HL-60/S4 treated with retinoic acid at 250 ng/mL for 4 days and 3 days (cell line): ENCODE results near the gene TUT4.

Experiments used
- in situ Hi-C: fragments of 300-500 bp; cut with MboI; formaldehyde crosslinking; loops from 2 replicates; pipeline ENCODE4 v1.7.0; 2022; ENCODE audit warnings: low sequenced_read_pairs

TUT4 gene

GRCh38 chr1:52476943-52477342 is 75.9 kb downstream of the TUT4 start:
- in situ Hi-C loops, result no loop called here

DNA sequence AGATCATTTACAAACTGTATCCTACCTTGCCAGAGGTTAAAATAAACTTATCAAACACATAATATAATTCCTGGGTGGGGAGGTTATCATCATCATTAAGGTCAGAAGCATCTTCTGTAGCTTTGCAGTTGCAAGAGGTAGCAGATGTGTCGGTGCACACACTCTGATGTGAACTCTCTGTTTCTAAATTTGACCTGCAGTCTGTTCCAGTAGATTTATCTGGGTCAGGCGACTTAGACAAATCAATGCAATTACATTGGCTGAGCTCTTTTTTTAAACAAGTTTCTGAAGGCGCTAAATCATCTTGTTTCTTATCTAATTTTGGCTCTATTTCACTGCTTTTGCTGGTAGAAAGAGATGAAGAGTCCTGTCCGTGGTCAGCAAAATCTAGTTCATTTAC is 78.1 kb downstream of the TUT4 start:
- in situ Hi-C loops, result no loop called here

DNA sequence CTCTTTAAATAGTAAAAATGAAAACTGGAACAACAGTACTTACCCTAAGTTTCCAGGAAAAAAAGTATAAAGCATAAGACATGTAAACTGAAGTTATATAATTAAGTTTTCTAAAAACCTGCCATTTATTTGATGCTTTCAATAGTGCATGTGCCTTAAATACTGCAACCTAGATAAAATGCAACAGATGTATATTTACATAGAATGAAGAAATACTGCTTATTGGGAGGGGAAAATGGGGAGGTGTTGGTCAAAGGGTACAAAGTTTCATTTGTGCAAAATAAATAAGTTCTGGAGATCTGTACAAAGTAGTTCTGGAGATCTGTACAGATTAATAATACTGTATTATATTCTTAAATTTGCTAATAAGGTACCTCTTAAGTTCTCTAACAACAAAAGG is 79.9 kb downstream of the TUT4 start:
- in situ Hi-C loops, result no loop called here

DNA sequence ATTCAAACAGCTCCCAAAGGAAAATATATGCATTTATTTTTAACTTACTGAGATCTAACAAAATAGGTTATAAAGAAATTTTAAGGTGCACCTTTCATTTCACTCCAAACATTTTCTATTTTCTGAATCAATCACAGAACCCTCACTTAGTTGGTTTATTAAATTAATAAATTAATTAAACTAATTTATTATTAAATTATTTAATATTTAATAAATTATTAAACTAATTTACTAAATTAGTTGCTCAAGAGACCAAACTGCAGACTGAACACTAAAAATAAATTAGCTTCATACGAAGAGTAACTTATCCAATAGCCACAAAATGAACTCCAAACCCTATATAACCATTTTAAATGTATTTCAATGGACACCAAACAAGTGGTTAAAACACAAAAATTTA is 80.5 kb downstream of the TUT4 start:
- in situ Hi-C loops, result no loop called here

DNA sequence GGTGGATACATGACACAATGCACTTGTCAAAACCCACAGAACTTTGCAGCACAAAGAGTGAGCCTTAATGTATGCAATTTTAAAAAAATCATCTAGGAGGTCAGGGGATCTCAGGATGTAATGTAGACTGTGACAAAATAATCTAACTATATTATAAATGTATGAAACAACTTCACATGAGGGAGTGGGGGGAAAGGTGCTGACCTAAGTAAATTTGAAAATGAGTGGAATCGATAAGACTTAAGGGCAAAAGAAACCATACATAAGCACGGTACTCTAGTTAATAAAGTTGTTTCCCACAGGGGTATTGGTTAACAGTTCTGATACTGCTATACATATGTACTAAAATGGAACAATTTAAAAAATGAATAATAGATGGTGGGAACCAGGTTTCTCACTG is 83.8 kb downstream of the TUT4 start:
- in situ Hi-C loops, result no loop called here

GRCh38 chr1:52463891-52464290 is 89.0 kb downstream of the TUT4 start:
- in situ Hi-C loops, result no loop called here

GRCh38 chr1:52461821-52462220 is 91.1 kb downstream of the TUT4 start:
- in situ Hi-C loops, result no loop called here

DNA sequence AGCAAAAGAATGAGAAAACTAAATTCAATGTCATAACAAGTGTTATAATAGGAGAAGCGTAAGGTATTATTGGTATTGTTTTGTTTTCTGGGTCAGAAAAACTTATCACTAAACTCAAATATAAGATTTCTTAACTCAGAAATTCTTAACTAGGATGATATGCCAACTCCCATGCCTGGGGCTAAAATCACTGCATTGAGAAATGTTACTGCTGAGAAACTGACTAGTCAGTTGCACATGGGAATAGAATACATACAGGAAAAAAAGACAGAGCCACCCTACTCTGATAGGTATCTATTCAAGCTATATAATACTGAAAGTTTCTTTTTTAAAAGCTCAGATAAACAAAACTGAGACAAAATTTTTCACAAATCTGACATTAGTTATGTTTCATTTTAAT is 92.2 kb downstream of the TUT4 start:
- in situ Hi-C loops, result no loop called here

GRCh38 chr1:52455686-52456085 is 97.2 kb downstream of the TUT4 start:
- in situ Hi-C loops, result no loop called here

DNA sequence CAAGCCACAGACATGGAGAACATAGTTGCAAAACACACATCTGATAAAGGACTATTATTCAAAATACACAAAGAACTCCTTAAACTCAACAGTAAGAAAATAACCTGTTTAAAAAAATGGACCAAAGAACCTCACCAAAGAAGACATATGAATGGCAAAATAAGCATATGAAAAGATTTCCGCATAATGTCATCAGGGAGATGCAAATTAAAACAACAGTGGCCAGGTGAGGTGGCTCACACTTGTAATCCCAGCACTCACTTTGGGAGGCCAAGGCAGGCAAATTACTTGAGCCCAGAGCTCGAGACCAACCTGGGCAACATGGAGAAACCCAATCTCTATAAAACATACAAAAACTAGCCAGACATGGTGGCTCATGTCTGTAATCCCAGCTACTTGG is 98.1 kb downstream of the TUT4 start:
- in situ Hi-C loops, result no loop called here

GRCh38 chr1:52454127-52454526 is 98.8 kb downstream of the TUT4 start:
- in situ Hi-C loops, result no loop called here

DNA sequence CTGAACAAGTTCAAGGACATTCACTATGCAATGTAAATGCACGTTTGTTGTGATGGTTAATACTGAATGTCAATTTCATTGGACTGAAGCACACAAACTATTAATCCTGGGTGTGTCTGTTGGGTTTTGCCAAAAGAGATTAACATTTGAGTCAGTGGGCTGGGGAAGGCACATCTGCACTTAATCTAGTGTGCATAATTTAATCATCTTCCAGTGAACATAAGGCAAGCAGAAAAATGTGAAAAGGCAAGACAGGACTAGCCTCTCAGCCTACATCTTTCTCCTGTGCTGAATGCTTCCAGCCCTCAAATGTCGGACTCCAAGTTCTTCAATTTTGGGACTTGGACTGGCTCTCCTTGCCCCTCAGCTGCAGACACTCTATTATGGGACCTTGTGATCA is 108.4 kb downstream of the TUT4 start:
- in situ Hi-C loops, result no loop called here

GRCh38 chr1:52439976-52440375 is 112.9 kb downstream of the TUT4 start:
- in situ Hi-C loops, result no loop called here

GRCh38 chr1:52436817-52437216 is 116.1 kb downstream of the TUT4 start:
- in situ Hi-C loops, result no loop called here

DNA sequence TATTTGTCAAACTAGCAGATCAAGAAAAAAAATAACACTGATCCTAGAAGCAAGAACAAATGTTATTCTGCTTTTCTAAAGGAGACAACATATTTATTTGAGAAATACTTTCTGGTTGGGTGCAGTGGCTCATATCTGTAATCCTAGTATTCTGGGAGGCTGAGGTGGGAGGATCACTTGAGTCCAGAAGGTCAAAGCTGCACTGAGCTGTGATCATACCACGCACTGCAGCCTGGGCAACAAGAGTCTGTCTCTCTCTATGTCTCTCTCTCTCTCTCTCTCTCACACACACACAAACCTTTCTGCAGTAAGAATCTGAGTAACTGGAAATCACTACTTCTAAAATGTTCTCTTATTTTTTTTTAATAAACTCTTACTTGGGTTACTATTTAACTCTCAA is 117.2 kb downstream of the TUT4 start:
- in situ Hi-C loops, result no loop called here

GRCh38 chr1:52435211-52435610 is 117.7 kb downstream of the TUT4 start:
- in situ Hi-C loops, result no loop called here

DNA sequence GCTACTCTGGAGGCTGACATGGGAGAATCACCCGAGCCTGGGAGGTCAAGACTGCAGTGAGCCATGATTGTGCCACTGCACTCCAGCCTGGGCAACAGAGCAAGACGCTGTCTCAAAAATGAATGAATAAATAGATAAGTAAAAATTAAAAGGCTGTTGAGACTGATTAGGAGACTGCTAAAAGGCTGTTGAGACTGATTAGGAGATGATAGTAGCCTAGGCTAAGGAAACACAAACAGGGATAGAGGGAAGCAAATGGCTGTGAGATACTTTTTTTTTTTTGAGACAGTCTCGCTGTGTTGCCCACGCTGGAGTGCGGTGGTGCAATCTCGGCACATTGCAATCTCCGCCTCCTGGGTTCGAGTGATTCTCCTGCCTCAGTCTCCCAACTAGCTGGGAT is 120.1 kb downstream of the TUT4 start:
- in situ Hi-C loops, result no loop called here

DNA sequence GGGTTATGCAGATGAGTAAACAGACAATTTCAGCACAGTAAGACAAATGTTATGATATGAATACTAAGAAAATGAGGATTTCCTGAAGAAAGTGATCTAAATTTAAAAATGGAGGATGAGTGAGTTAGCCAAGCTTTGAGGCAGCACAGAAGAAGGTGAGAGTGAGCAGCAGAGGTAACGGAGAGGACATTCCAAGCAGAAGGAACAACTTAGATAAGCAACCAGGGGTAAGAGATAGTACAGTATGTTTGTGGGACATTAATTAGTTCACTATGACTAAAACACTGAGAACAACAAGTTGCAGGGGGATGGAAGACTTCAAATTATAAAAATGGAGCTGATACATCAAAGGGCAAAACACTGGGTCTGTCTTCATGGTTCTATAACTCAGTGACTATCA is 125.7 kb downstream of the TUT4 start:
- in situ Hi-C loops, result no loop called here

DNA sequence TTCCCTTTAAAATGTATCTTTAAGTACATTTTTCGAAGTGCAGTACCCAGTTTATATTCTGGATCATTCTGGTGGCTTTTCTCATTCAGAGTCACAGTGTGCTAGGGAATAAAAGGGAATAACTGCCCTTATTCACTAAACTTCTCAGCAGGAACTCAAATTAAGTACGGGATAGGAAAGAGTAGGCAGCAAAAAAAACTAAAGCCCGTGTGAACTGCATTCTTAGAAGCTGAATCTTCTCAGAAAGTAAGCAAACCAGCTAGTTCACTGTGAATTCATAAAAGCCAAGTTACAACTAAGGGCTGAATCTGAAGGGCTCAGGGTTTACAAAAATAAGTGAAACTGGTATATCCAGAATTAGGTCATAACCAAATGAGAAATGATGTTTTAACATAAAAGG is 126.5 kb downstream of the TUT4 start:
- in situ Hi-C loops, result no loop called here

GRCh38 chr1:52424813-52425212 is 128.1 kb downstream of the TUT4 start:
- in situ Hi-C loops, result no loop called here

DNA sequence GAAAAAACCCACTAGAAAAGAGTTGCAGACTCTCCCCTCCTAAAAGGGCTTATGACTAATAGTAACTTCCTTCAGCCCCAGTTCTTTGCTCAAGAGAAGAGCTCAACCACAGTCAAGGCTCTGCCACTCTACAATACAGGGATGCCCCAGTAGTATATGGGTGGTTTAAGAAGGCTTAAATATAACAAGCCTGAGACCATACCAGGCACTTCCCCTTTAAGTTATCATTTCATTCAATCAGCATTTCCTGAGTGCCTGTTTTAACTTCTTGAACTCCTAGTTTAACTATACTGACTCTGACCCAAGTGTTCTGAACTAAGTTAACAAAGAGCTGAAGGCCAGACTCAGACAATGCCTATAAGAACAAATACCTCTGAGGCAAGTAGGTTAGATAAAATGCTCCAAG is 128.7 kb downstream of the TUT4 start:
- in situ Hi-C loops, result no loop called here

DNA sequence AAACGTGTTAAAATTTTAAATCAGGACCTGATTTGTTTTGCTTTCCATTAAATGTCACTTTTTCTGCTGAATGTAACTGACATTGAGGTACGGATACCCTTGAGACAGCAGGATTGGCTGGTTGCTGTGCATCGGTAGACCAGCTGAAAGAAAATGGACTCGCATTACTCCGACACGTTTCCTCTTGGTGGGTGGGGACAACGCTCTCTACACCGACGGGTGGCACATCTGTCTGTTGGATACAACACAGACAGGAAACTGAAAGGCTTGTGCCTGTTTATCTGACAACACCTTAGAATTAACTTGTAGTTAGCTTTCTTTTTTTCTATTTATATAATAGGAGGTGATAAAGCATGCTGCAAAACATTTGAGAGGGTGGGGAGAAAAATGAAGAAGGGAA is 129.1 kb downstream of the TUT4 start:
- in situ Hi-C loops, result no loop called here

DNA sequence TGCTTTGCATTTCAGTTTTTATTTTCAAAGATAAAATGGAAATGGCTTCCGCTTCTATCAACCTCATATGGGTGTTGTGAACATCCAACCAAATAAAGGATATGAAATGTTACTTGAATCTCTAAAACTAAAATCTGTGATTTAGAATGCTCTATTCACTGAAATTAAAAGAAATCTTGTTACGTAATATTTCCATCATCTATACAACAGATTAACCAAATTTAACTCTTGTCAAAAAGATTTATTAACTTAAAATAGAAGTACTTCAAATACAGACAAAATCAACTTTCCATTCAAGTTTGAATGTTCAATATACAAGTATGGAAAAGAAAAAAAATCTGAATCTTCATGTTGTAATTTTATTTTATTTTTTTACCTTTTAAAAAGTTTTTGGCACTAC is 129.8 kb downstream of the TUT4 start:
- in situ Hi-C loops, result no loop called here

DNA sequence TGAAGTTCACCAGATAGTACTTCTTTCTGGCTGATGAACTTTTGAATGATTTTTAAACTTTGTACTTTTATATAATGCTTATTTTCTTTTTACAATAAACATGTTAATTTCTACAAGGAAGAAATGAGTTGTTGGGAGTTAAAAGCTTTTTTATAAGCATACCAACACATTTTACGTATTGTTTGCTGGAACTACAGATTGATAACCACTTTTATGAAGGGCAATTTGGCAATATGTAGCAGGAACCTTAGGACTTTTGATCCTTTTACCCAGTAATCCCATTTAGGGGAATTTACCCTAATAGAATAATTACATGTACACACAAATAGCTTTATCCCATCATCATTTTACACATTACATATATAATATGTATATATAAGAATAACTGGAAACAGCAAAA is 132.2 kb downstream of the TUT4 start:
- in situ Hi-C loops, result no loop called here
